ENCODE data around the gene PCGF3. TPM values are rescaled to one million over a fixed set of nuclear protein-coding genes. Genes with fewer than 3 reads are reported as not detected.
A peak's percentile ranks its signal among the peaks of the same experiment; 100 is the strongest.

Gene PCGF3
- total RNA-seq, 4 donors from 2014 or later: 54.8 to 123 (median 90.5) TPM

GRCh38 chr4:794900-795725 is 89.5 kb downstream of the PCGF3 start:
- Histone ChIP-seq H3K4me1 (peaks cover 0 to 25% (median 16%) of the 10 kb centered on the region in 4 donors), H3K27me3 (peaks cover 3 to 80% of the 10 kb centered on the region in 2 donors), H3K36me3 (no peaks in the 10 kb centered on the region), H3K9me3 (no peaks in the 10 kb centered on the region), H3K4me3 (peak overlapping the region in 2 of 4 donors; percentile 20 to 31), H3K27ac (no peak overlapping the region)
- TF ChIP-seq EP300 (IDR thresholded peaks at IDR 0.05) (no peak), CTCF (IDR thresholded peaks at IDR 0.05) (no peak), POLR2A (IDR thresholded peaks at IDR 0.05) (no peak)
- WGBS, 2 donors: 3 to 4% methylated on average over 15 to 40 of the region's 71 CpGs
- DNase-seq (ENCODE audit: low spot score in 2 of 2): peak in 1 of 2 donors; percentile 6

GRCh38 chr4:795726-796119 is 90.1 kb downstream of the PCGF3 start:
- DNase-seq (ENCODE audit: low spot score in 2 of 2): no peak
- Histone ChIP-seq H3K9me3 (no peaks in the 10 kb centered on the region), H3K27ac (no peak overlapping the region), H3K4me3 (peak overlapping the region in 1 of 4 donors; percentile 20), H3K36me3 (no peaks in the 10 kb centered on the region), H3K4me1 (peaks cover 0 to 25% (median 16%) of the 10 kb centered on the region in 4 donors), H3K27me3 (peaks cover 3 to 74% of the 10 kb centered on the region in 2 donors)
- WGBS, 2 donors: 15 to 18% methylated on average over 11 to 12 of the region's 20 CpGs
- no peak for TF ChIP-seq POLR2A (IDR thresholded peaks at IDR 0.05)
- no peak for TF ChIP-seq CTCF (IDR thresholded peaks at IDR 0.05)
- TF ChIP-seq EP300 (IDR thresholded peaks at IDR 0.05): no peak

GRCh38 chr4:796206-796605 is 90.6 kb downstream of the PCGF3 start:
- TF ChIP-seq CTCF (IDR thresholded peaks at IDR 0.05): no peak
- no peak for TF ChIP-seq EP300 (IDR thresholded peaks at IDR 0.05)
- TF ChIP-seq POLR2A (IDR thresholded peaks at IDR 0.05): no peak
- WGBS, 2 donors: 92 to 94% methylated on average over 17 of the region's 17 CpGs
- no peak overlapping the region for H3K4me3 ChIP-seq
- H3K4me1 ChIP-seq: peaks cover 0 to 25% (median 16%) of the 10 kb centered on the region in 4 donors
- no peak for DNase-seq (ENCODE audit: low spot score in 2 of 2)
- H3K27me3 ChIP-seq: peaks cover 3 to 69% of the 10 kb centered on the region in 2 donors
- no peak overlapping the region for H3K27ac ChIP-seq
- no peaks in the 10 kb centered on the region for H3K9me3 ChIP-seq
- no peaks in the 10 kb centered on the region for H3K36me3 ChIP-seq

GRCh38 chr4:797066-797465 is 91.4 kb downstream of the PCGF3 start:
- Histone ChIP-seq H3K9me3 (peaks cover 0 to 4% (median 0%) of the 10 kb centered on the region in 4 donors), H3K27ac (no peak overlapping the region), H3K4me1 (peaks cover 0 to 21% (median 13%) of the 10 kb centered on the region in 4 donors), H3K27me3 (peaks cover 3 to 60% of the 10 kb centered on the region in 2 donors), H3K4me3 (no peak overlapping the region), H3K36me3 (no peaks in the 10 kb centered on the region)
- DNase-seq (ENCODE audit: low spot score in 2 of 2): no peak
- WGBS, 2 donors: 72 to 83% methylated on average over 4 of the region's 4 CpGs
- TF ChIP-seq EP300 (IDR thresholded peaks at IDR 0.05) (no peak), CTCF (IDR thresholded peaks at IDR 0.05) (no peak), POLR2A (IDR thresholded peaks at IDR 0.05) (no peak)

- Histone ChIP-seq H3K36me3 (no peaks in the 10 kb centered on the region), H3K9me3 (peaks cover 0 to 6% (median 0%) of the 10 kb centered on the region in 4 donors), H3K4me3 (no peak overlapping the region), H3K27me3 (peaks cover 0 to 15% of the 10 kb centered on the region in 2 donors), H3K4me1 (no peaks in the 10 kb centered on the region), H3K27ac (no peak overlapping the region)
- DNase-seq (ENCODE audit: low spot score in 2 of 2): no peak
- TF ChIP-seq POLR2A (IDR thresholded peaks at IDR 0.05) (no peak), CTCF (IDR thresholded peaks at IDR 0.05) (no peak), EP300 (IDR thresholded peaks at IDR 0.05) (no peak)
- WGBS, 2 donors: 92% methylated on average over 13 of the region's 13 CpGs
Observed at GRCh38 chr4:801436-802124, 95.9 kb downstream of the PCGF3 start.

All from tibial nerve (tissue), 4 donors.